Activated CD4-positive, alpha-beta memory T cell treated with anti-CD3 and anti-CD28 coated beads for 36 hours (primary cell): Measurements from ENCODE around the gene PTPRM. TPM values are rescaled to one million over a fixed set of nuclear protein-coding genes. Genes with fewer than 3 reads are reported as not detected.
A peak's percentile ranks its signal among the peaks of the same experiment; 100 is the strongest.

Experiments used
- CTCF ChIA-PET: fragments of 350-600 bp; sonication (Branson Sonifier 250); formaldehyde crosslinking; loops from one replicate; lab custom pipeline; 2021; ENCODE audit warnings: antibody characterized with exemption, inconsistent platforms; lab: Charles Lee
- POLR2A ChIA-PET: fragments of 350-600 bp; sonication (Branson Sonifier 250); formaldehyde crosslinking; loops from one replicate; lab custom pipeline; 2021; ENCODE audit warnings: antibody characterized with exemption; lab: Charles Lee
- DNase-seq: peaks from one replicate; pipeline ENCODE4 v3.0.0-alpha.2; 2020
- H3K27ac Mint-ChIP-seq: one replicate; pipeline ENCODE4 v1.8.0; 2021; ENCODE audit warnings: mixed read lengths
- H3K27me3 Mint-ChIP-seq: one replicate; pipeline ENCODE4 v1.8.0; 2021; ENCODE audit warnings: mixed read lengths
- H3K36me3 Mint-ChIP-seq: one replicate; pipeline ENCODE4 v1.8.0; 2021; ENCODE audit warnings: mixed read lengths
- H3K4me1 Mint-ChIP-seq: one replicate; pipeline ENCODE4 v1.8.0; 2021; ENCODE audit warnings: low read depth, mixed read lengths
- H3K4me3 Mint-ChIP-seq: one replicate; pipeline ENCODE4 v1.8.0; 2021; ENCODE audit warnings: mild to moderate bottlenecking, mixed read lengths
- H3K9me3 Mint-ChIP-seq: one replicate; pipeline ENCODE4 v1.8.0; 2021; ENCODE audit warnings: mixed read lengths
- intact Hi-C: fragments of 100-400 bp; cut with micrococcal nuclease; formaldehyde crosslinking; loops from one replicate; pipeline ENCODE4 v1.15.1; 2023
- total RNA-seq, 2 experiments: library from RNA; stranded (reverse); gene quantifications; one replicate each; pipeline ENCODE4 v1.2.3, GENCODE V29; 2021

Gene PTPRM
- total RNA-seq, 2 experiments from 2014 or later, result 7.0 to 8.6 TPM

- ChIA-PET CTCF (interaction anchor here (1.0 kb wide), 1 partner anchor 12 kb away, joined by 3 read pairs; no protein-coding TSS in a partner anchor), POLR2A (no interaction called here)
- no peaks in the 10 kb centered on the region for H3K27me3 Mint-ChIP-seq
- no peaks in the 10 kb centered on the region for H3K36me3 Mint-ChIP-seq
- intact Hi-C loops, result no loop called here
- DNase-seq, result no peak
- no peak overlapping the region for H3K4me3 Mint-ChIP-seq
- no peaks in the 10 kb centered on the region for H3K4me1 Mint-ChIP-seq
- no peak overlapping the region for H3K27ac Mint-ChIP-seq
- H3K9me3 Mint-ChIP-seq, result no peaks in the 10 kb centered on the region
Measured at GRCh38 chr18:8380006-8380405, 812.9 kb downstream of the PTPRM start.

- no peak overlapping the region for H3K4me3 Mint-ChIP-seq
- ChIA-PET CTCF (no interaction called here), POLR2A (no interaction called here)
- H3K9me3 Mint-ChIP-seq, result no peaks in the 10 kb centered on the region
- H3K4me1 Mint-ChIP-seq, result no peaks in the 10 kb centered on the region
- no peaks in the 10 kb centered on the region for H3K36me3 Mint-ChIP-seq
- intact Hi-C loops, result no loop called here
- no peak for DNase-seq
- no peak overlapping the region for H3K27ac Mint-ChIP-seq
- H3K27me3 Mint-ChIP-seq, result no peaks in the 10 kb centered on the region
Measured at GRCh38 chr18:8380926-8381325, 813.8 kb downstream of the PTPRM start.

GRCh38 chr18:8381821-8382459 lies 814.8 kb downstream of the PTPRM start:
- Mint-ChIP-seq H3K27me3 (no peaks in the 10 kb centered on the region), H3K4me3 (no peak overlapping the region), H3K27ac (no peak overlapping the region), H3K4me1 (no peaks in the 10 kb centered on the region), H3K9me3 (no peaks in the 10 kb centered on the region), H3K36me3 (no peaks in the 10 kb centered on the region)
- intact Hi-C loops, result no loop called here
- no peak for DNase-seq
- POLR2A ChIA-PET, result no interaction called here
- CTCF ChIA-PET, result no interaction called here

- CTCF ChIA-PET, result no interaction called here
- H3K27me3 Mint-ChIP-seq, result no peaks in the 10 kb centered on the region
- no peak overlapping the region for H3K4me3 Mint-ChIP-seq
Measured at GRCh38 chr18:8385400-8385799, 818.3 kb downstream of the PTPRM start.

GRCh38 chr18:8386669-8387380 lies 819.7 kb downstream of the PTPRM start:
- peaks cover 3% of the 10 kb centered on the region for H3K36me3 Mint-ChIP-seq
- H3K4me3 Mint-ChIP-seq, result no peak overlapping the region
- intact Hi-C loops, result loop anchor here (5.0 kb wide), 1 partner anchor 335 kb away; no protein-coding TSS in a partner anchor
- no peak overlapping the region for H3K27ac Mint-ChIP-seq
- ChIA-PET CTCF (no interaction called here), POLR2A (no interaction called here)
- no peak for DNase-seq
- H3K4me1 Mint-ChIP-seq, result no peaks in the 10 kb centered on the region
- H3K9me3 Mint-ChIP-seq, result no peaks in the 10 kb centered on the region
- H3K27me3 Mint-ChIP-seq, result no peaks in the 10 kb centered on the region

More at GRCh38 chr18:8385400-8385799, 818.3 kb downstream of the PTPRM start:
- intact Hi-C loops, result loop anchor here (5.0 kb wide), 1 partner anchor 333 kb away; no protein-coding TSS in a partner anchor
- Mint-ChIP-seq H3K27ac (no peak overlapping the region), H3K4me1 (no peaks in the 10 kb centered on the region), H3K9me3 (no peaks in the 10 kb centered on the region), H3K36me3 (peaks cover 3% of the 10 kb centered on the region)
- POLR2A ChIA-PET, result no interaction called here
- no peak for DNase-seq

- ChIA-PET CTCF (interaction anchor here (1.6 kb wide), 1 partner anchor 97 kb away, joined by 3 read pairs; no protein-coding TSS in a partner anchor), POLR2A (no interaction called here)
- intact Hi-C loops, result loop anchor here (5.0 kb wide), 1 partner anchor 337 kb away; no protein-coding TSS in a partner anchor
- Mint-ChIP-seq H3K27me3 (no peaks in the 10 kb centered on the region), H3K4me3 (no peak overlapping the region), H3K9me3 (no peaks in the 10 kb centered on the region), H3K36me3 (peaks cover 3% of the 10 kb centered on the region), H3K27ac (no peak overlapping the region), H3K4me1 (no peaks in the 10 kb centered on the region)
- DNase-seq, result peak; percentile 58
Measured at GRCh38 chr18:8389391-8390340, 822.5 kb downstream of the PTPRM start.

- peaks cover 3% of the 10 kb centered on the region for H3K36me3 Mint-ChIP-seq
- no peaks in the 10 kb centered on the region for H3K9me3 Mint-ChIP-seq
- intact Hi-C loops, result no loop called here
- POLR2A ChIA-PET, result no interaction called here
- DNase-seq, result no peak
- no peak overlapping the region for H3K4me3 Mint-ChIP-seq
- H3K4me1 Mint-ChIP-seq, result no peaks in the 10 kb centered on the region
- H3K27me3 Mint-ChIP-seq, result no peaks in the 10 kb centered on the region
- H3K27ac Mint-ChIP-seq, result no peak overlapping the region
- CTCF ChIA-PET, result no interaction called here
Measured at GRCh38 chr18:8391068-8391467, 824.0 kb downstream of the PTPRM start.

GRCh38 chr18:8396254-8396653 lies 829.1 kb downstream of the PTPRM start:
- CTCF ChIA-PET, result no interaction called here
- H3K36me3 Mint-ChIP-seq, result no peaks in the 10 kb centered on the region
- intact Hi-C loops, result no loop called here
- no peaks in the 10 kb centered on the region for H3K9me3 Mint-ChIP-seq
- no peaks in the 10 kb centered on the region for H3K27me3 Mint-ChIP-seq
- POLR2A ChIA-PET, result no interaction called here
- no peaks in the 10 kb centered on the region for H3K4me1 Mint-ChIP-seq
- H3K4me3 Mint-ChIP-seq, result no peak overlapping the region
- no peak for DNase-seq
- H3K27ac Mint-ChIP-seq, result no peak overlapping the region

GRCh38 chr18:8397034-8397433 lies 829.9 kb downstream of the PTPRM start:
- DNase-seq, result no peak
- CTCF ChIA-PET, result interaction anchor here (0.7 kb wide), 1 partner anchor 52 kb away, joined by 3 read pairs; no protein-coding TSS in a partner anchor
- Mint-ChIP-seq H3K4me1 (no peaks in the 10 kb centered on the region), H3K9me3 (no peaks in the 10 kb centered on the region), H3K27me3 (no peaks in the 10 kb centered on the region), H3K36me3 (no peaks in the 10 kb centered on the region), H3K4me3 (no peak overlapping the region), H3K27ac (no peak overlapping the region)
- intact Hi-C loops, result no loop called here
- POLR2A ChIA-PET, result no interaction called here

- no peak overlapping the region for H3K4me3 Mint-ChIP-seq
- POLR2A ChIA-PET, result no interaction called here
- no peaks in the 10 kb centered on the region for H3K36me3 Mint-ChIP-seq
- CTCF ChIA-PET, result no interaction called here
- DNase-seq, result no peak
- no peaks in the 10 kb centered on the region for H3K4me1 Mint-ChIP-seq
- H3K27ac Mint-ChIP-seq, result no peak overlapping the region
- no peaks in the 10 kb centered on the region for H3K9me3 Mint-ChIP-seq
- no peaks in the 10 kb centered on the region for H3K27me3 Mint-ChIP-seq
- intact Hi-C loops, result no loop called here
Measured at GRCh38 chr18:8399138-8399537, 832.0 kb downstream of the PTPRM start.

GRCh38 chr18:8400193-8400752 lies 833.2 kb downstream of the PTPRM start:
- H3K27ac Mint-ChIP-seq, result no peak overlapping the region
- H3K36me3 Mint-ChIP-seq, result no peaks in the 10 kb centered on the region
- H3K9me3 Mint-ChIP-seq, result no peaks in the 10 kb centered on the region
- no peaks in the 10 kb centered on the region for H3K4me1 Mint-ChIP-seq
- ChIA-PET CTCF (no interaction called here), POLR2A (no interaction called here)
- H3K27me3 Mint-ChIP-seq, result no peaks in the 10 kb centered on the region
- intact Hi-C loops, result no loop called here
- H3K4me3 Mint-ChIP-seq, result no peak overlapping the region
- no peak for DNase-seq

- Mint-ChIP-seq H3K36me3 (no peaks in the 10 kb centered on the region), H3K4me3 (no peak overlapping the region)
- intact Hi-C loops, result no loop called here
Measured at GRCh38 chr18:8400825-8401224, 833.7 kb downstream of the PTPRM start.

More at GRCh38 chr18:8400825-8401224, 833.7 kb downstream of the PTPRM start:
- DNase-seq, result no peak
- no peak overlapping the region for H3K27ac Mint-ChIP-seq
- ChIA-PET CTCF (no interaction called here), POLR2A (no interaction called here)
- H3K9me3 Mint-ChIP-seq, result no peaks in the 10 kb centered on the region
- no peaks in the 10 kb centered on the region for H3K27me3 Mint-ChIP-seq
- no peaks in the 10 kb centered on the region for H3K4me1 Mint-ChIP-seq
